H1 (cell line): ENCODE data around the gene MRTFA. TPM values are rescaled to one million over a fixed set of nuclear protein-coding genes. Genes with fewer than 3 reads are reported as not detected.

Experiments used
- CTCF ChIA-PET: fragments of 300-600 bp; sonication (Branson Sonifier 250); formaldehyde crosslinking; loops from one replicate; lab custom pipeline; 2021; ENCODE audit not compliant: partially characterized antibody; lab: Charles Lee
- POLR2A ChIA-PET: fragments of 300-600 bp; sonication (Branson Sonifier 250); formaldehyde crosslinking; loops from one replicate; lab custom pipeline; 2021; ENCODE audit warnings: inconsistent platforms; ENCODE audit not compliant: partially characterized antibody; lab: Charles Lee
- DNase-seq, 2 experiments: peaks; one replicate each; pipeline versions ENCODE4 v3.0.0 to v3.0.0-alpha.2; 2010 to 2022; ENCODE audit warnings: low spot score in 2 of 2, low read depth in 1 of 2, mixed read lengths in 1 of 2
- FAIRE-seq: peaks from 2 replicates; lab custom pipeline; 2011; peaks lifted over from hg19 to GRCh38; lab: Jason Lieb, UNC
- H2AFZ ChIP-seq: 2 replicates; pipeline ENCODE4 v1.8.1; 2012; ENCODE audit warnings: low read length, inconsistent platforms
- H2AK5ac ChIP-seq: 2 replicates; pipeline ENCODE4 v1.6.1; 2013; ENCODE audit warnings: low read depth, low read length
- H2BK120ac ChIP-seq: replicated peaks from 2 replicates; pipeline ENCODE3; 2013; ENCODE audit warnings: low read depth, low read length, inconsistent platforms
- H2BK12ac ChIP-seq: 2 replicates; pipeline ENCODE4 v1.6.1; 2013; ENCODE audit warnings: low read depth, low read length
- H2BK15ac ChIP-seq: 2 replicates; pipeline ENCODE4 v1.6.1; 2013; ENCODE audit warnings: low read length
- H2BK20ac ChIP-seq: 2 replicates; pipeline ENCODE4 v1.6.1; 2013; ENCODE audit warnings: low read length
- H2BK5ac ChIP-seq: 2 replicates; pipeline ENCODE4 v1.6.1; 2013; ENCODE audit warnings: low read depth, low read length
- H3K14ac ChIP-seq: 2 replicates; pipeline ENCODE4 v1.6.1; 2013; ENCODE audit warnings: inconsistent platforms; ENCODE audit not compliant: insufficient read length
- H3K18ac ChIP-seq: 2 replicates; pipeline ENCODE4 v1.6.1; 2013; ENCODE audit warnings: low read length; ENCODE audit errors: extremely low read depth
- H3K23ac ChIP-seq: 2 replicates; pipeline ENCODE4 v1.6.1; 2013; ENCODE audit warnings: inconsistent platforms; ENCODE audit not compliant: insufficient read length
- H3K23me2 ChIP-seq: 2 replicates; pipeline ENCODE4 v1.6.1; 2013; ENCODE audit warnings: low read depth, low read length
- H3K27ac ChIP-seq: 2 replicates; pipeline ENCODE4 v1.6.1; 2011; ENCODE audit warnings: low read depth, low read length, inconsistent platforms
- H3K27me3 ChIP-seq, 4 experiments: replicated peaks in 1 of 4; 1 replicate in 1 of 4; 2 replicates in 3 of 4; pipeline versions ENCODE4 v1.6.1 to v1.8.1; 2011 to 2013; ENCODE audit warnings: low read length in 3 of 4, mild to moderate bottlenecking in 3 of 4, inconsistent platforms in 2 of 4, mixed read lengths in 2 of 4, moderate library complexity in 1 of 4; ENCODE audit not compliant: control insufficient read depth in 3 of 4, insufficient read depth in 3 of 4; ENCODE audit errors: extremely low read depth in 1 of 4
- H3K36me3 ChIP-seq, 4 experiments: 2 replicates each; pipeline versions ENCODE4 v1.6.1 to v1.8.1; 2011 to 2013; ENCODE audit warnings: mild to moderate bottlenecking in 4 of 4, low read length in 3 of 4, moderate library complexity in 2 of 4, control low read depth in 1 of 4, inconsistent platforms in 1 of 4; ENCODE audit not compliant: insufficient read depth in 4 of 4, control insufficient read depth in 2 of 4
- H3K4ac ChIP-seq: replicated peaks from 2 replicates; pipeline ENCODE3; 2013; ENCODE audit warnings: low read length, low read depth, mixed read lengths, inconsistent platforms; ENCODE audit not compliant: insufficient read length
- H3K4me1 ChIP-seq, 4 experiments: replicated peaks in 1 of 4; 1 replicate in 1 of 4; 2 replicates in 3 of 4; pipeline versions ENCODE4 v1.6.1 to v1.8.1; 2011 to 2013; ENCODE audit warnings: low read length in 3 of 4, inconsistent platforms in 2 of 4, mixed read lengths in 1 of 4; ENCODE audit not compliant: insufficient read depth in 4 of 4, control insufficient read depth in 3 of 4
- H3K4me2 ChIP-seq, 2 experiments: 2 replicates each; pipeline versions ENCODE4 v1.6.1 to v1.8.1; 2011 to 2013; ENCODE audit warnings: low read depth in 2 of 2, low read length in 2 of 2, control low read depth in 1 of 2, inconsistent platforms in 1 of 2, mild to moderate bottlenecking in 1 of 2; ENCODE audit not compliant: insufficient read depth in 1 of 2
- H3K4me3 ChIP-seq, 4 experiments: fragments of 200-600, 300-600 bp in 1 of 4; sonication (generic), shearing (Covaris generic), sonication (Bioruptor Twin) in 1 of 4; 2 replicates each; pipeline versions ENCODE4 v1.5.1 to v1.8.1; 2011 to 2016; ENCODE audit warnings: low read length in 4 of 4, low read depth in 3 of 4, control low read depth in 2 of 4, inconsistent platforms in 2 of 4, mild to moderate bottlenecking in 2 of 4, mixed read lengths in 1 of 4, moderate library complexity in 1 of 4; ENCODE audit not compliant: insufficient read depth in 2 of 4; ENCODE audit errors: extremely low read depth in 1 of 4
- H3K56ac ChIP-seq: replicated peaks from 2 replicates; pipeline ENCODE3; 2013; ENCODE audit warnings: low read depth, mild to moderate bottlenecking, mixed read lengths, low read length, inconsistent platforms; ENCODE audit not compliant: insufficient read length
- H3K79me1 ChIP-seq: 2 replicates; pipeline ENCODE4 v1.6.1; 2013; ENCODE audit warnings: low read depth, low read length, control low read depth
- H3K79me2 ChIP-seq, 2 experiments: 2 replicates each; pipeline versions ENCODE4 v1.6.1 to v1.8.1; 2012 to 2013; ENCODE audit warnings: low read length in 2 of 2, mild to moderate bottlenecking in 2 of 2, inconsistent platforms in 1 of 2; ENCODE audit not compliant: insufficient read depth in 2 of 2, control insufficient read depth in 1 of 2
- H3K9ac ChIP-seq, 4 experiments: replicated peaks in 1 of 4; 1 replicate in 1 of 4; 2 replicates in 3 of 4; pipeline versions ENCODE4 v1.6.1 to v1.8.1; 2011 to 2013; ENCODE audit warnings: low read depth in 3 of 4, low read length in 3 of 4, control low read depth in 2 of 4, mild to moderate bottlenecking in 2 of 4, moderate library complexity in 2 of 4, inconsistent platforms in 1 of 4; ENCODE audit errors: extremely low read depth in 1 of 4
- H3K9me3 ChIP-seq, 2 experiments: 2 replicates each; pipeline versions ENCODE4 v1.6.1 to v1.8.1; 2012 to 2013; ENCODE audit warnings: mild to moderate bottlenecking in 2 of 2, moderate library complexity in 2 of 2, control low read depth in 1 of 2, inconsistent platforms in 1 of 2, low read depth in 1 of 2, low read length in 1 of 2, mixed read lengths in 1 of 2; ENCODE audit not compliant: insufficient read depth in 2 of 2
- H4K20me1 ChIP-seq, 2 experiments: replicated peaks in 1 of 2; 2 replicates each; pipeline versions ENCODE3 to v1.8.1; 2011 to 2013; ENCODE audit warnings: inconsistent platforms in 2 of 2, low read length in 2 of 2, mild to moderate bottlenecking in 1 of 2; ENCODE audit not compliant: insufficient read depth in 2 of 2, control insufficient read depth in 1 of 2
- H4K5ac ChIP-seq: 2 replicates; pipeline ENCODE4 v1.6.1; 2013; ENCODE audit warnings: low read length, low read depth, mixed read lengths, inconsistent platforms; ENCODE audit not compliant: insufficient read length
- H4K8ac ChIP-seq: 2 replicates; pipeline ENCODE4 v1.8.0; 2013; ENCODE audit warnings: mild to moderate bottlenecking, moderate library complexity, low read length, inconsistent platforms; ENCODE audit not compliant: insufficient read depth; ENCODE audit errors: extremely low read depth
- H4K91ac ChIP-seq: replicated peaks from 2 replicates; pipeline ENCODE3; 2013; ENCODE audit warnings: low read length, mixed read lengths, inconsistent platforms; ENCODE audit not compliant: insufficient read length
- BCL11A ChIP-seq, 2 experiments: IDR thresholded peaks; one replicate each; pipeline ENCODE4 v1.6.1; 2011; ENCODE audit warnings: low read depth in 2 of 2, low read length in 2 of 2, mild to moderate bottlenecking in 2 of 2
- EP300 ChIP-seq, 2 experiments: IDR thresholded peaks; 1 replicate in 1 of 2; 2 replicates in 1 of 2; pipeline ENCODE4 v1.6.1; 2011 to 2012; ENCODE audit warnings: low read depth in 2 of 2, low read length in 2 of 2, mild to moderate bottlenecking in 2 of 2, borderline replicate concordance in 1 of 2, inconsistent platforms in 1 of 2, moderate library complexity in 1 of 2
- JUN ChIP-seq: IDR thresholded peaks from 2 replicates; pipeline ENCODE4 v1.6.1; 2011; ENCODE audit warnings: low read depth, mild to moderate bottlenecking, improper control_type of control experiment, low read length
- KDM5A ChIP-seq: fragments of 200-600 bp; IDR thresholded peaks from 2 replicates; pipeline ENCODE4 v1.7.1; 2012; ENCODE audit warnings: mild to moderate bottlenecking, low read length, inconsistent platforms, mixed read lengths
- MAFK ChIP-seq: IDR thresholded peaks from 2 replicates; pipeline ENCODE4 v1.6.1; 2012; ENCODE audit warnings: low read depth, mild to moderate bottlenecking, improper control_type of control experiment, low read length
- PHF8 ChIP-seq: fragments of 200-600 bp; sonication (generic); conservative IDR thresholded peaks from 2 replicates; pipeline ENCODE4 v1.7.1; 2012; ENCODE audit warnings: low read depth, mild to moderate bottlenecking, inconsistent platforms, low read length, moderate library complexity
- POLR2A ChIP-seq, 2 experiments: IDR thresholded peaks; 1 replicate in 1 of 2; 2 replicates in 1 of 2; pipeline ENCODE4 v1.6.1; 2011; ENCODE audit warnings: low read depth in 2 of 2, low read length in 2 of 2, mild to moderate bottlenecking in 2 of 2; ENCODE audit errors: control extremely low read depth in 1 of 2
- POU5F1 ChIP-seq: IDR thresholded peaks from 2 replicates; pipeline ENCODE4 v1.6.1; 2011; ENCODE audit warnings: low read depth, mild to moderate bottlenecking, low read length, moderate library complexity
- SAP30 ChIP-seq: fragments of 300-600 bp; sonication (generic); IDR thresholded peaks from 2 replicates; pipeline ENCODE4 v1.7.1; 2012; ENCODE audit warnings: low read length, moderate library complexity, mild to moderate bottlenecking, inconsistent platforms; ENCODE audit not compliant: insufficient read depth, insufficient replicate concordance
- TAF7 ChIP-seq: optimal IDR thresholded peaks from 2 replicates; pipeline ENCODE3; 2011; ENCODE audit warnings: low read depth, mild to moderate bottlenecking, inconsistent platforms, low read length, moderate library complexity, borderline replicate concordance
- TBP ChIP-seq: IDR thresholded peaks from 2 replicates; pipeline ENCODE4 v1.6.1; 2011; ENCODE audit warnings: low read depth, low read length, improper control_type of control experiment
- TEAD4 ChIP-seq: IDR thresholded peaks from 2 replicates; pipeline ENCODE4 v1.6.1; 2012; ENCODE audit warnings: low read depth, low read length, inconsistent platforms, mixed read lengths
- YY1 ChIP-seq: IDR thresholded peaks from 2 replicates; pipeline ENCODE4 v1.6.1; 2011; ENCODE audit warnings: low read depth, mild to moderate bottlenecking, low read length
- WGBS, 2 experiments: shearing (Covaris generic) in 1 of 2; methylation state at CpG; one replicate each; pipeline versions ENCODE4 v1.1.6 to v1.1.7; 2013 to 2015; ENCODE audit warnings: low lambda C conversion rate in 2 of 2, mixed read lengths in 2 of 2, inconsistent platforms in 1 of 2, low coverage in 1 of 2, missing lambda C conversion rate in 1 of 2; ENCODE audit not compliant: insufficient replicate concordance in 2 of 2, insufficient coverage in 1 of 2, insufficient read length in 1 of 2; ENCODE audit errors: extremely low coverage in 1 of 2, missing lambda C conversion rate in 1 of 2; 5-methylcytosine and 5-hydroxymethylcytosine counted together
- polyA plus RNA-seq, 7 experiments: library from polyadenylated mRNA; depleted of rRNA in 3 of 7; stranded (reverse) in 5 of 7; unstranded in 2 of 7; fragments of >200 nt in 5 of 7; fragments of 200-250 nt in 2 of 7; gene quantifications; 1 replicate in 5 of 7; 2 replicates in 1 of 7; 4 replicates in 1 of 7; pipeline versions ENCODE4 v1.2.1 to v1.2.3, GENCODE V29; 2011 to 2013; ENCODE audit warnings: missing spikeins in 2 of 7, mixed read lengths in 2 of 7
- total RNA-seq: library from RNA; stranded (reverse); fragmentation: NEBNext Ultra II Directional; extraction: Animal tissue kit (Norgen Biotek cat#: 25700); gene quantifications from 2 replicates; pipeline ENCODE4 v1.2.1, GENCODE V29; 2021

Gene MRTFA
- total and polyA plus RNA-seq, 2 of the 8 experiments (the other 6 are each of a cell fraction or from before 2014, with no cell fraction given): 5.4 to 37.9 TPM

DNA sequence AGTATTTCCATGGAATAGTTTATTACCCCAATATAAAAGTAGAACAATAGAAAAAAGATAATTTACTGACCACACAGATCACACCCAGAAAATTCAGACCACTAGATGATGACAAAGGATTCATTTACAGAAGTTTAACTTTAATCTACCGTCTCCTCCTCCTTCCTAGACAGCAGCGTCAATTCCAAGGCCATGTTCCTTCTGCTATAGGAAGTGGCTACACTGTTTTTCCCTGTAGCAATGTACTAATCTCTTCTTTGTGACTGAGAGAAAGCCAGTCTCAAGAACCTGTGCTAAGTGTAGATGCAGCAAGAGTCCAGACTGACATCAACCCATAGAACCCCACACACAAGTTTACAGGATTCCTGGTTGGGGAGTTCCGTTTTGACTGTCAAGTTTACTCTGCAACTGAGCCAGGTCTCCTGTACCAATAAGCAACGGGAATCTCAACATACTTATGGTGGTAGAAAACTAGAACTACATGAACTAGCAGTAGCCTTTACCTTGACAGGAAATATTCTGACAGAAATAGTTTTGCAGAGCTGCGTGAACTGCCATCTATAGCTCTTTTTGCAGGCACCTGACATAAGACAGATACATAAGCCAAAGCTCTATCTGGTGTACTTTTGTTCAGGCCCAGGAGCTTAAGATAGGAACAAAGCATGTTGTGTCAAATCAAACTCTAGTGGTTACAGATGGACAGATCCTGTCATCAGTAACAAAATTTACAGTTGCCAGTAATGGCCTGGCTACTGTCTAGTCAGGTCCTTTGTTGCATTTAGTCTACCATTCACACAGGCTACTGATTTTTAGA, 42.9 kb downstream of the MRTFA start:
- H2AK5ac ChIP-seq: no peak overlapping the region
- DNase-seq: no peak
- H3K27me3 ChIP-seq: no peaks in the 10 kb centered on the region
- no peak overlapping the region for H2BK12ac ChIP-seq
- no peak overlapping the region for H3K4me3 ChIP-seq
- H4K8ac ChIP-seq: no peak overlapping the region
- no peak overlapping the region for H4K91ac ChIP-seq
- no peak overlapping the region for H2BK120ac ChIP-seq
- H2BK15ac ChIP-seq: no peak overlapping the region
- no peak overlapping the region for H3K56ac ChIP-seq
- POLR2A ChIA-PET: interaction anchor here (0.6 kb wide), 1 partner anchor 150 kb away, joined by 3 read pairs; no protein-coding TSS in a partner anchor
- CTCF ChIA-PET: interaction anchor here (0.6 to 1.5 kb wide), 2 partner anchors 11 to 155 kb away, joined by 3 read pairs; no protein-coding TSS in a partner anchor
- H3K9me3 ChIP-seq: no peaks in the 10 kb centered on the region
- H3K14ac ChIP-seq: no peak overlapping the region
- no peak overlapping the region for H3K18ac ChIP-seq
- H2AFZ ChIP-seq: no peak overlapping the region
- peaks cover 0 to 3% (median 1%) of the 10 kb centered on the region in 4 experiments; a peak in 2 of 7 replicates for H3K4me1 ChIP-seq
- H3K79me2 ChIP-seq: peaks cover 0 to 55% of the 10 kb centered on the region in 2 experiments; a peak in 2 of 4 replicates
- 91% methylated on average over 5 of the region's 5 CpGs; no CpG with 5 or more reads in 1 of the 2 experiments for WGBS, 2 experiments
- no peak for FAIRE-seq
- no peak overlapping the region for H2BK20ac ChIP-seq
- H3K9ac ChIP-seq: no peak overlapping the region
- no peaks in the 10 kb centered on the region for H3K36me3 ChIP-seq
- H3K23ac ChIP-seq: no peak overlapping the region
- no peak overlapping the region for H3K4ac ChIP-seq
- no peak overlapping the region for H3K27ac ChIP-seq
- no peaks in the 10 kb centered on the region for H3K23me2 ChIP-seq
- no peak overlapping the region for H2BK5ac ChIP-seq
- H3K4me2 ChIP-seq: no peak overlapping the region
- H3K79me1 ChIP-seq: peaks cover 2% of the 10 kb centered on the region; the same call in 1 of the 2 replicates
- no peak overlapping the region for H4K5ac ChIP-seq
- no peaks in the 10 kb centered on the region for H4K20me1 ChIP-seq
- TF ChIP-seq KDM5A: no peak
- no peak for TF ChIP-seq TAF7
- no peak for TF ChIP-seq SAP30
- TF ChIP-seq EP300 (IDR thresholded peaks at IDR 0.05; ENCODE audit: borderline replicate concordance in 1 of 2, low read depth in 2 of 2, low read length in 2 of 2): no peak
- TF ChIP-seq TBP: no peak
- TF ChIP-seq TEAD4: no peak
- TF ChIP-seq PHF8: no peak
- no peak for TF ChIP-seq JUN
- no peak for TF ChIP-seq POLR2A (IDR thresholded peaks at IDR 0.05; ENCODE audit: control extremely low read depth in 1 of 2, low read depth in 2 of 2, low read length in 2 of 2)
- no peak for TF ChIP-seq YY1
- TF ChIP-seq BCL11A (IDR thresholded peaks at IDR 0.05; ENCODE audit: low read depth in 2 of 2, low read length in 2 of 2): no peak
- no peak for TF ChIP-seq MAFK
- no peak for TF ChIP-seq POU5F1
